Ovary (tissue), 10 donors: ENCODE measurements around the gene CEP41. TPM values are rescaled to one million over a fixed set of nuclear protein-coding genes. Genes with fewer than 3 reads are reported as not detected.
A peak's percentile ranks its signal among the peaks of the same experiment; 100 is the strongest.

ENCODE experiments used
- DNase-seq, 5 donors: peaks; one replicate each; pipeline ENCODE4 v3.0.0-alpha.2; 2019 to 2020
- H3K27ac ChIP-seq, 2 donors: fragments of 200-600 bp; one replicate each; pipeline versions ENCODE4 v1.5.1 to v1.8.0; 2019 to 2022
- H3K27me3 ChIP-seq: fragments of 200-600 bp; one replicate; pipeline ENCODE4 v1.8.0; 2022
- H3K36me3 ChIP-seq: fragments of 200-600 bp; sonication (generic); one replicate; pipeline ENCODE4 v1.5.1; 2019
- H3K4me1 ChIP-seq: one replicate; pipeline ENCODE4 v1.8.1; 2013; ENCODE audit warnings: mild to moderate bottlenecking, moderate library complexity; ENCODE audit not compliant: insufficient read depth
- H3K4me3 ChIP-seq: fragments of 200-600 bp; sonication (generic); one replicate; pipeline ENCODE4 v1.5.1; 2017
- H3K9me3 ChIP-seq, 2 donors: fragments of 200-600 bp in 1 of 2; sonication (generic) in 1 of 2; one replicate each; pipeline versions ENCODE4 v1.5.1 to v1.8.1; 2013 to 2019; ENCODE audit warnings: mild to moderate bottlenecking in 1 of 2, moderate library complexity in 1 of 2
- EP300 ChIP-seq: sonication (generic); formaldehyde crosslinking; IDR thresholded peaks from one replicate; pipeline ENCODE4 v1.6.1; 2017; ENCODE audit warnings: antibody characterized with exemption
- POLR2A ChIP-seq: fragments of 450-650 bp; IDR thresholded peaks from one replicate; pipeline ENCODE4 v1.6.1; 2017; ENCODE audit warnings: antibody characterized with exemption, mild to moderate bottlenecking, moderate library complexity
- WGBS, 3 donors: extraction: QIAGEN DNeasy Blood & Tissue Kit in 1 of 3; methylation state at CpG; one replicate each; pipeline versions ENCODE4 v1.1.5 to v1.1.7; 2013 to 2017; 5-methylcytosine and 5-hydroxymethylcytosine counted together
- intact Hi-C, 4 donors: fragments of 100-400 bp; cut with DNase I; formaldehyde crosslinking; loops; one replicate each; pipeline versions ENCODE4 v1.11.0 to v1.15.1; 2022 to 2023
- long read RNA-seq, 3 donors: library from polyadenylated mRNA in 2 of 3; unstranded in 2 of 3; transcript quantifications; one replicate each; pipeline ENCODE4 v2.0.0 and lab custom pipeline, GENCODE V29; 2021 to 2026
- polyA plus RNA-seq, 2 donors: library from polyadenylated mRNA; stranded (reverse); fragments of 200-250 nt in 1 of 2; fragments of 350-450 nt in 1 of 2; fragmentation: Illumina TruSeq in 1 of 2; extraction: RNeasy Lipid Tissue Mini Kit (QIAGEN cat#74804) in 1 of 2; gene quantifications; one replicate each; pipeline ENCODE4 v1.2.3, GENCODE V29; 2013 to 2014
- total RNA-seq, 7 donors: library from RNA; depleted of rRNA in 2 of 7; stranded (reverse); fragments of >200 nt in 2 of 7; fragmentation: NEBNext Ultra II Directional in 3 of 7; extraction: Animal tissue kit (Norgen Biotek cat#: 25700) in 3 of 7; gene quantifications; one replicate each; pipeline versions ENCODE4 v1.1.0 to v1.2.4, GENCODE V29; 2016 to 2023
- TF ChIP-seq, protein P1 (sequence below), 3 donors: fragments of 450-650 bp in 2 of 3; fragments of 200-600 bp in 1 of 3; IDR thresholded peaks; one replicate each; pipeline versions ENCODE4 v1.5.1 to v1.8.0; 2016 to 2022; ENCODE audit warnings: antibody characterized with exemption in 3 of 3, mild to moderate bottlenecking in 1 of 3
- donor health status: DM: no; HTN: no; CAD: no; lungs with moderate emphysema.
- donor health status: DM: no; HTN: no; CAD: no.
- donor health status: Bipolar disorder and iron deficiency.
- donor health status: DM: yes; HTN: yes; CAD: no.
- donor health status: DM: no; HTN: no; CAD: no.
- donor health status: DM: yes; HTN: yes; CAD: no.

The CEP41 gene, protein sequence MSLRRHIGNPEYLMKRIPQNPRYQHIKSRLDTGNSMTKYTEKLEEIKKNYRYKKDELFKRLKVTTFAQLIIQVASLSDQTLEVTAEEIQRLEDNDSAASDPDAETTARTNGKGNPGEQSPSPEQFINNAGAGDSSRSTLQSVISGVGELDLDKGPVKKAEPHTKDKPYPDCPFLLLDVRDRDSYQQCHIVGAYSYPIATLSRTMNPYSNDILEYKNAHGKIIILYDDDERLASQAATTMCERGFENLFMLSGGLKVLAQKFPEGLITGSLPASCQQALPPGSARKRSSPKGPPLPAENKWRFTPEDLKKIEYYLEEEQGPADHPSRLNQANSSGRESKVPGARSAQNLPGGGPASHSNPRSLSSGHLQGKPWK
- total RNA-seq: 10 to 100 TPM in 5 of 7 donors, 1 to 10 TPM in 2; 1.8 to 21.3 (median 10.5) TPM
- 10 to 100 TPM in 1 of 2 donors, 1 to 10 TPM in 1; 4.7 to 15.3 TPM for polyA plus RNA-seq
- long read RNA-seq, donor 1, full-length matches to known transcripts: 24 of 28 reads
- long read RNA-seq, donor 1, partial matches to known transcripts: 4 of 28 reads
- long read RNA-seq, donor 1, other reads (novel, unspliced or antisense): 0 of 28 reads
- long read RNA-seq, donor 2, full-length matches to known transcripts: 11 of 11 reads
- long read RNA-seq, donor 2, partial matches to known transcripts: 0 of 11 reads
- long read RNA-seq, donor 2, other reads (novel, unspliced or antisense): 0 of 11 reads
- long read RNA-seq, donor 3, full-length matches to known transcripts: 10 of 13 reads
- long read RNA-seq, donor 3, partial matches to known transcripts: 1 of 13 reads
- long read RNA-seq, donor 3, other reads (novel, unspliced or antisense): 2 of 13 reads

DNA sequence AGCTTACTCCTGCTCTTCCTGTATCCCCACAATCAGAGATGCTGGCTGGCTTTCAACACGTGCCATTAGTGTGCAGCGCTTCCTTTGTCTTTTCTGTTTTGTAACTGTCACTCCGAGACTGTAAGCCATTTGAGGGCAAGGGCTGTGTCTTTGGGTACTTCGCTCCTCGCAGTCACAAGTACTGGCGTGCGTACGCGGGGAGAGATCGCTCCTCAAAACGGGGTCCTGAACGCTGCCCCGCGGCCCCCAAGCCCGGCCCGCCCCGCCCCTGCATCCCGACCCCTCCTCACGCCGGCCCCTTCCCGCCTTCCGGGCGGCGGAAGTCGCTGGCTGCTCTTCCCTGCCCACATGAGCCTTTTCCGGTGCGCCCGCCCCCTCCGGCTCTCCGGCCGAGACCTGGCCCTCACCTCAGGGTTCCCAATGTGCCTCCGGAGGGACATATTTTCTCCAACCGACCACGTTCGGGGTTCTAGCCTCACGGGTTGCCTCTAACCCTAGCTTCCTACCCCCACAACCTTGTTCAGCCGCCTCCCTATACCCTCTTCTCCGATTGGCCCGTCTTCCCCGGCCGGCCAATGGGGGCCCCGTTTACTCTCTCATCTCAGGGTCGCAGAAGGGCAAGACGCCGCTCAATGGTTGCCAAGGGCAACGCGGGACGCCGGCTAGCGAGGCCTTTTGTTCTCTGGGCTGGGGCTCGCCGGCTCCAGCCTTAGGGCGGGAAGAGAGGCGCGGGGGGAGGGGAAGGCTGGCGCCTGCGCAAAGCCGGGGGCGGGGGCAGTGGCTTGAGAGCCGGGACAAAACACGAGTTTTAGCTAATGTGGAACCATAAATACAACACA, at the start of gene CEP41:
TSS of gene CEP41 (minus strand) at position 490 of the 839 bp plus-strand sequence. CDS start at position 440, 50 bp downstream.
- Histone ChIP-seq H3K4me1 (peaks cover 4% of the 10 kb centered on the region), H3K9me3 (no peaks in the 10 kb centered on the region), H3K36me3 (no peaks in the 10 kb centered on the region), H3K4me3 (peak within 1 kb of the TSS; percentile 79), H3K27me3 (no peaks in the 10 kb centered on the region), H3K27ac (peak within 1 kb of the TSS; percentile 72 to 81)
- peak; percentile 98 to 99 (median 98) for DNase-seq
- 1 to 2% (median 2%) methylated on average over 52 to 61 of the region's 61 CpGs for WGBS, 3 donors
- TF ChIP-seq, protein P1, sequence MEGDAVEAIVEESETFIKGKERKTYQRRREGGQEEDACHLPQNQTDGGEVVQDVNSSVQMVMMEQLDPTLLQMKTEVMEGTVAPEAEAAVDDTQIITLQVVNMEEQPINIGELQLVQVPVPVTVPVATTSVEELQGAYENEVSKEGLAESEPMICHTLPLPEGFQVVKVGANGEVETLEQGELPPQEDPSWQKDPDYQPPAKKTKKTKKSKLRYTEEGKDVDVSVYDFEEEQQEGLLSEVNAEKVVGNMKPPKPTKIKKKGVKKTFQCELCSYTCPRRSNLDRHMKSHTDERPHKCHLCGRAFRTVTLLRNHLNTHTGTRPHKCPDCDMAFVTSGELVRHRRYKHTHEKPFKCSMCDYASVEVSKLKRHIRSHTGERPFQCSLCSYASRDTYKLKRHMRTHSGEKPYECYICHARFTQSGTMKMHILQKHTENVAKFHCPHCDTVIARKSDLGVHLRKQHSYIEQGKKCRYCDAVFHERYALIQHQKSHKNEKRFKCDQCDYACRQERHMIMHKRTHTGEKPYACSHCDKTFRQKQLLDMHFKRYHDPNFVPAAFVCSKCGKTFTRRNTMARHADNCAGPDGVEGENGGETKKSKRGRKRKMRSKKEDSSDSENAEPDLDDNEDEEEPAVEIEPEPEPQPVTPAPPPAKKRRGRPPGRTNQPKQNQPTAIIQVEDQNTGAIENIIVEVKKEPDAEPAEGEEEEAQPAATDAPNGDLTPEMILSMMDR (IDR thresholded peaks at IDR 0.05): no peak
- no peak for TF ChIP-seq EP300
- TF ChIP-seq POLR2A: no peak
- intact Hi-C loops: no loop called here

DNA sequence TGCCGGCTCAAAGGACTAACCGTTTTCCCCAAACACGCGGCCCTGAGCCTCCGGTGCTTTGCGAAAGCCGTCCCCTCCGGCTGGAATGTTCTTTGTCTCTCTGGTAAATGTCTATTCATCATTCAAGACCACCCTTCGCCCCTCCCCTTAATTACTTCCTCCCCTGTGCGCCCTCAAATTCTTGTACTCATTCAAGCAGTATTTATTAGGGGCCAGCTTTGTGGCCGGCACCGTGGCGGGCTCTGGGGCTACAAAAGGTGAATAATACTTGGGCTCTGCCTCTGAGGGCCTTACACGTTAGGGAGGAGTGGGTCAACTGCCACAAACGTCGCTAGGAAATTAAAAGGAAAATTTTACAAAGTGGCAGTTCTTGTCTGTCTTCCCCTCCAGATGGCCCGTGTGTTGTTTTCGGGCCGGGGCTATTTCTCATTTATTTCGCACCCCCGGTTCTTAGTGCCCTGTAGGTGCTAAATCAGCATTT, 49.5 kb upstream of the CEP41 start:
- Histone ChIP-seq H3K36me3 (no peaks in the 10 kb centered on the region), H3K27me3 (no peaks in the 10 kb centered on the region), H3K9me3 (no peaks in the 10 kb centered on the region), H3K4me1 (peaks cover 7% of the 10 kb centered on the region), H3K4me3 (no peak overlapping the region), H3K27ac (peak overlapping the region; percentile 27 to 28)
- 53 to 64% (median 57%) methylated on average over 21 of the region's 21 CpGs for WGBS, 3 donors
- peak in 1 of 5 donors; percentile 23 for DNase-seq
- TF ChIP-seq EP300 (no peak), POLR2A (no peak)
- TF ChIP-seq, protein P1 (IDR thresholded peaks at IDR 0.05): no peak
- intact Hi-C loops: loop anchor here in 3 of 4 donors (5.0 to 10.0 kb wide), 3 partner anchors 213 to 418 kb away; partner anchors contain the start of gene KLHDC10 (in 1 of the 3)

DNA sequence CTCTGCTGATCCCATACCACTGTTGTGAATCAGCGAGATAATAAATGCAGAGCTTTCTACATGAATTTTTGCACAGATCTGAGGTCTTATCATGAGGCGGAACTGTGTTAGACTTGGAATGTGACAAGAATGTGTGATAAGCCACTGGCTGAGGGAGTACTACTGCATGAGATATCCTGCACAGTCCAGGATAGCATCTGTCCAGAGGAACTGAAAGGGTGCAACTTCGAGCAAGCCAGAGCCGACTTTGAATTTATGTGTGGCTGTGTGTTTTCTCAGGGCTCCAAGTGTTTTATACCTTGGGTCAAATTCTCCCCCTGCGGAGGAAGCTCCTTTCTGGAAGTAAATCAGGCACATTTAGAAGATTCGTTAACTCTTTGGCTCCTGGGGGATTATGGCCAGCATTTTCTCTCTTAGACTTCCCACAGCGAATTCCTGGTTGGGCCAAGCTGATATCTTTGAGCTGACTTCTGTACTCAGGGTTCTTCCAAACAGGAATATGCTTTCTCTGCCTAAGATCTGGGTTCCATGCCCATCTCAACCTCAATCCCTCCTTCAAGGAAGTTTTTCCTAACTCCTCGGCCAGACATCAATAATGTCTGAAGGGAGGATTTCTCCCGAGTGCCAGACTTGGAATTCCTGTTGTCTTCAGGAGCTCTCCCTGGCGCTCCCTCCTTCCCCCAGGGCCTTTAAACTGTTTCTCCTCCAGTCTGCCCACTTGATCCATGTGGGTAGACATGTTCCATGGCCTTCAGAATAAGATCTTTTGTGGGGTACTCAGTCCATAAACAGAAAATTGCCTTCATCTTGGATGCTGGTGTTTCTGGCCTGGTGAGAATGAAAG, 48.5 kb upstream of the CEP41 start:
- no peak for DNase-seq
- H3K4me1 ChIP-seq: peaks cover 5% of the 10 kb centered on the region
- no peak for TF ChIP-seq EP300
- TF ChIP-seq POLR2A: no peak
- TF ChIP-seq, protein P1 (IDR thresholded peaks at IDR 0.05): no peak
- H3K36me3 ChIP-seq: no peaks in the 10 kb centered on the region
- H3K27me3 ChIP-seq: no peaks in the 10 kb centered on the region
- intact Hi-C loops: no loop called here
- no peaks in the 10 kb centered on the region for H3K9me3 ChIP-seq
- peak overlapping the region in 1 of 2 donors; percentile 28 for H3K27ac ChIP-seq
- WGBS, 3 donors: 21 to 25% (median 23%) methylated on average over 10 of the region's 10 CpGs
- no peak overlapping the region for H3K4me3 ChIP-seq
